Esophagus muscularis mucosa (tissue), 4 donors: Measurements from ENCODE around the gene MPP1. TPM values are rescaled to one million over a fixed set of nuclear protein-coding genes. Genes with fewer than 3 reads are reported as not detected.

Experiments used
- DNase-seq: peaks from one replicate; pipeline ENCODE4 v3.0.0-alpha.2; 2017; ENCODE audit errors: extremely low spot score
- H3K27ac ChIP-seq, 4 donors: fragments of 200-600 bp; sonication (generic); replicated peaks in 1 of 4; 1 replicate in 3 of 4; 2 replicates in 1 of 4; pipeline ENCODE4 v1.5.1; 2016 to 2019; ENCODE audit warnings: mild to moderate bottlenecking in 1 of 4
- H3K27me3 ChIP-seq, 4 donors: fragments of 200-600 bp; sonication (generic); one replicate each; pipeline versions ENCODE4 v1.5.1 to v1.6.0; 2016 to 2019
- H3K36me3 ChIP-seq, 4 donors: fragments of 200-600 bp; sonication (generic); one replicate each; pipeline ENCODE4 v1.5.1; 2016 to 2019
- H3K4me1 ChIP-seq, 4 donors: fragments of 200-600 bp; sonication (generic); one replicate each; pipeline ENCODE4 v1.5.1; 2016 to 2019
- H3K4me3 ChIP-seq, 4 donors: fragments of 200-600 bp; sonication (generic); 1 replicate in 2 of 4; 2 replicates in 2 of 4; pipeline ENCODE4 v1.5.1; 2016 to 2019; ENCODE audit warnings: mild to moderate bottlenecking in 4 of 4, moderate library complexity in 1 of 4
- H3K9me3 ChIP-seq, 4 donors: fragments of 200-600 bp; sonication (generic); 1 replicate in 3 of 4; 2 replicates in 1 of 4; pipeline ENCODE4 v1.5.1; 2016 to 2019
- CTCF ChIP-seq, 3 experiments: fragments of 200-600 bp in 2 of 3; fragments of 450-650 bp in 1 of 3; sonication (generic) in 2 of 3; IDR thresholded peaks; one replicate each; pipeline ENCODE4 v1.5.1; 2017 to 2019; ENCODE audit warnings: antibody characterized with exemption in 3 of 3, mild to moderate bottlenecking in 2 of 3, moderate library complexity in 1 of 3
- EP300 ChIP-seq: sonication (generic); formaldehyde crosslinking; IDR thresholded peaks from one replicate; pipeline ENCODE4 v1.6.1; 2017; ENCODE audit warnings: antibody characterized with exemption
- POLR2A ChIP-seq: fragments of 450-650 bp; IDR thresholded peaks from one replicate; pipeline ENCODE4 v1.6.1; 2017; ENCODE audit warnings: antibody characterized with exemption, moderate library complexity, mild to moderate bottlenecking, low read depth
- POLR2AphosphoS5 ChIP-seq, 2 donors: sonication (generic); formaldehyde crosslinking; IDR thresholded peaks; one replicate each; pipeline ENCODE4 v1.6.1; 2017; ENCODE audit warnings: antibody characterized with exemption in 2 of 2
- WGBS: methylation state at CpG from one replicate; pipeline ENCODE4 v1.1.5; 2018; 5-methylcytosine and 5-hydroxymethylcytosine counted together
- intact Hi-C: fragments of 100-400 bp; cut with DNase I; formaldehyde crosslinking; loops from one replicate; pipeline ENCODE4 v1.15.1; 2023
- total RNA-seq, 4 donors: library from RNA; depleted of rRNA; stranded (reverse); fragments of >200 nt; gene quantifications; one replicate each; pipeline versions ENCODE4 v1.1.0 to v1.2.1, GENCODE V29; 2016

Gene MPP1
- total RNA-seq, 4 donors from 2014 or later = 28.2 to 46.9 (median 33.3) TPM

- TF ChIP-seq POLR2AphosphoS5 (IDR thresholded peaks at IDR 0.05) = no peak
- TF ChIP-seq POLR2A = no peak
- no peak for TF ChIP-seq CTCF (IDR thresholded peaks at IDR 0.05)
- no peak for TF ChIP-seq EP300
- H3K4me1 ChIP-seq = no peaks in the 10 kb centered on the region
- no peak for DNase-seq
- intact Hi-C loops = no loop called here
- H3K27ac ChIP-seq = no peak within 1 kb of the TSS
- no peaks in the 10 kb centered on the region for H3K9me3 ChIP-seq
- WGBS = 79% methylated on average over 3 of the region's 3 CpGs
- no peaks in the 10 kb centered on the region for H3K36me3 ChIP-seq
- no peaks in the 10 kb centered on the region for H3K27me3 ChIP-seq
- no peak within 1 kb of the TSS for H3K4me3 ChIP-seq
Observed at GRCh38 chrX:154834562-154834961, 29.3 kb upstream of the MPP1 start, which contains the start of gene SMIM9. SMIM9 (minus strand) TSS chrX:154834662; CDS start chrX:154830856, 3,806 bp downstream.

- H3K9me3 ChIP-seq = no peaks in the 10 kb centered on the region
- TF ChIP-seq POLR2AphosphoS5 (IDR thresholded peaks at IDR 0.05) (no peak), POLR2A (no peak), CTCF (IDR thresholded peaks at IDR 0.05) (no peak), EP300 (no peak)
- intact Hi-C loops = no loop called here
- H3K4me3 ChIP-seq = no peak overlapping the region
- no peaks in the 10 kb centered on the region for H3K36me3 ChIP-seq
- H3K27me3 ChIP-seq = no peaks in the 10 kb centered on the region
- no peak for DNase-seq
- WGBS = 73% methylated on average over 3 of the region's 3 CpGs
- H3K4me1 ChIP-seq = no peaks in the 10 kb centered on the region
- no peak overlapping the region for H3K27ac ChIP-seq
Observed at GRCh38 chrX:154833746-154834274, 28.5 kb upstream of the MPP1 start.

DNA sequence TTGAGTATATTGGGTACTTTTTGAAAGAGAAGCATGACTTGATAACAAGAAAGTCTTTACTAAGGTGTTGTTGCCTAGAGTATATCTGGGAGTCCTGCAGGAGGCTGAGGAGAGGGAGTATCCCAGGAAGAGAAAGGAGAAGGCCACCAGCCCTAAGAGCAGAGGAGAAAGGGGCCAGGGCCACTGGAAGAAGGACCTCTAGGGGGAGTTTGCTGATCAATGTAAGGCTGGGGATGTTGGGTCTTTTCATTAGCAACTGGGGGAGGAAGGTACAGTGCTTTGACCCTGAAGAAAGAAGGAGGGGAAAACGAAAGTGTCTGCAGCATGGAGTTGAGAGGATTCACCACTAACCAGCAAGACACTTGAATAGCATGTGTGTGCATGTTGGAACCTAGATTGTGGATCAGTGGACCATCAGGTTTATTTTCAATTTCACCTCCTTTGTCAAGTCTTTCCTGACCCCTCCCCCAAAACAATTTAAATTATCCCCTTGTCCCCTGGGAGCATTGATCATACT lies 24.7 kb upstream of the MPP1 start:
- Histone ChIP-seq H3K27me3 (no peaks in the 10 kb centered on the region), H3K4me1 (no peaks in the 10 kb centered on the region), H3K4me3 (no peak overlapping the region), H3K36me3 (no peaks in the 10 kb centered on the region), H3K9me3 (no peaks in the 10 kb centered on the region), H3K27ac (no peak overlapping the region)
- no peak for TF ChIP-seq POLR2A
- no peak for TF ChIP-seq POLR2AphosphoS5 (IDR thresholded peaks at IDR 0.05)
- TF ChIP-seq EP300 = no peak
- no peak for TF ChIP-seq CTCF (IDR thresholded peaks at IDR 0.05)
- WGBS = 6% methylated on average over 1 of the region's 1 CpG
- DNase-seq = no peak
- intact Hi-C loops = no loop called here

DNA sequence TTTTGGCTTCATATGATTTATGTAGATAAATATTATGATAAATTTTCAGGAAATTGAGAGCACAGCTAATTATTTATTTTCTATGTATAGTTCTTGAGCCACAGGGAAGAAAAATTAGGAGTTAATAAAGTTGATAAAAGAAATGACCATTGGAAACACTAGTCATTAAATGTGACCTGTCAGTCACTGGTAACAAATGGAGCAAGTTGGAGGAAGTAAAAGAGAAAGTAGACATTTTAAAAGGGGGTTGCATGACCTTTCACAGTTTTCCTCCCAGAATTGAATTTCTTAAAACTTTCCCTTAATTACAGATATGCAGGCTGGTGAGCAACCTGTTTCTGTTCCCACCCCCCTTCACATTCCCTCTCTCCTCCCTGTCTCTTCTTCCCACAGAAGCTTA lies 23.8 kb upstream of the MPP1 start:
- no peak for DNase-seq
- TF ChIP-seq EP300 (no peak), CTCF (IDR thresholded peaks at IDR 0.05) (no peak), POLR2AphosphoS5 (IDR thresholded peaks at IDR 0.05) (no peak), POLR2A (no peak)
- intact Hi-C loops = no loop called here
- Histone ChIP-seq H3K27ac (no peak overlapping the region), H3K4me3 (no peak overlapping the region), H3K27me3 (no peaks in the 10 kb centered on the region), H3K9me3 (no peaks in the 10 kb centered on the region), H3K4me1 (no peaks in the 10 kb centered on the region), H3K36me3 (no peaks in the 10 kb centered on the region)

DNA sequence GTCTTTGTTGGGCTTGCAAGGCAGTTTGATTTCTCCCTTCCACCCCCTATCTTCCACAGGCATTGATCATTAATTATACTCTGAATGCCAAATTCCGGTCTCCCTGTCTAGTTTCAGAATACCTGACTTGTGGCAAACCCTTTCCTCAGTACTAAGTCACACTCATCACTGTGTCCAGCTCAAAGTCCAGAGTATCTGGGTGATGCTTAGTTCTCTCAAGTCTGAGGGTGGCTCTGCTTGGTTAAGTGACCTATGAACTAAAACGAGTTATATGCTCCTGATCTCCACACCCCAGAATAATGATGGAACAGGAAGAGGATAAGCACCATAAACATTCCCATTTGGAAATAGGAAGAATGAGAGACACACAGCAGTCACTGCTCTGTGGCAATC lies 22.7 kb upstream of the MPP1 start:
- intact Hi-C loops = no loop called here
- 55% methylated on average over 2 of the region's 2 CpGs for WGBS
- TF ChIP-seq EP300 (no peak), POLR2AphosphoS5 (IDR thresholded peaks at IDR 0.05) (no peak), POLR2A (no peak), CTCF (IDR thresholded peaks at IDR 0.05) (no peak)
- H3K36me3 ChIP-seq = no peaks in the 10 kb centered on the region
- H3K4me3 ChIP-seq = no peak overlapping the region
- H3K9me3 ChIP-seq = no peaks in the 10 kb centered on the region
- DNase-seq = no peak
- no peak overlapping the region for H3K27ac ChIP-seq
- H3K27me3 ChIP-seq = no peaks in the 10 kb centered on the region
- H3K4me1 ChIP-seq = no peaks in the 10 kb centered on the region
